ENCODE data around the gene DGKB. TPM values are rescaled to one million over a fixed set of nuclear protein-coding genes. Genes with fewer than 3 reads are reported as not detected.

Gene DGKB
- total RNA-seq, 1 donor from 2014 or later: 5.5 TPM

DNA sequence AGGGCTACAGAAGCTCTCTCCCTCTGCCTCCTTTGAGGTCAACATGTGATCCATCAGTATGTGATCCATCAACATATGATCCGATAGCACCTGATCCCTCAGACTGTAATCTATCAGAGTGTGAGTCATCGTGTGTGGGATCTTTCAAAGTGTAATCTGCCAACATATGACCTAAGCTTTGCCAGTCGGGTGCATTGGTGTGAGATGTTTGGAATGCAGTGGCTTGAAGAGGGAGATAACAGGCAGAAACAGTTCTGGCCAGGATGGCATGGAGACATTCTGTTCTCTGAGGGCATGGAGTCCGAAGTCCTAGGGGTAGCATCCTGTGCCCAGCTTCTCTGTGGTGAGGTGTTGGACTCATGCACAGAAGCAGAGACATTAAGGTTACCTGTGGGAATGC is 695.4 kb downstream of the DGKB start:
- H3K27ac Mint-ChIP-seq: no peak overlapping the region
- no peak overlapping the region for H3K4me3 Mint-ChIP-seq
- no peak overlapping the region for H2AFZ ChIP-seq (replicated peaks)

DNA sequence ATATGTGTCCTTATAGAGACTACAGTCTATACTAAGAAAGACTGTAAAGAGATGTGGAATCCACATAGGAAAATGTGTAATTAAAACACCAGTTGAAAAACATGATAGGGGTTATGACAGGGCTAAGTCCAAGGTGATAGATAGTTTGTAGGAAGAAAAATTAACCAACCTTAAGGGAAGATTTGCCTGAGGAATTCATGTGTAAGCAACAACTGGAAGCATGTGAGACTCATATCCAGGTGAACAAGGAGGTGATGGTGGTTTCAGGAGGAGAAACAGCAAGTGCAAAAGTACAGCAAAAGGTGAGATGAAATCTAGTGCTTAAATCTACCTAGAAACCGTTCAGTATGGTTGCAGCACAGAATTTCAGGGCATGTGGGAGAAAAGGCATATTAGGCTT is 696.4 kb downstream of the DGKB start:
- H3K4me1 ChIP-seq: peaks cover 6% of the 10 kb centered on the region
- H3K36me3 Mint-ChIP-seq: no peaks in the 10 kb centered on the region
- no peaks in the 10 kb centered on the region for H3F3A ChIP-seq (ENCODE audit: low read depth)
- H3K9ac ChIP-seq: no peak overlapping the region
- H3K27me3 Mint-ChIP-seq (ENCODE audit: insufficient read depth, low read depth): no peaks in the 10 kb centered on the region
- no peak overlapping the region for H3K27ac Mint-ChIP-seq
- no peaks in the 10 kb centered on the region for H3K27me3 ChIP-seq
- H2AFZ ChIP-seq (replicated peaks): no peak overlapping the region
- no peak overlapping the region for H3K4me2 ChIP-seq
- H4K20me1 ChIP-seq (ENCODE audit: low read depth): no peaks in the 10 kb centered on the region
- no peak for DNase-seq (ENCODE audit: low spot score)
- no peaks in the 10 kb centered on the region for H3K9me3 ChIP-seq (ENCODE audit: low read depth)
- no peak overlapping the region for H3K4me3 ChIP-seq
- H3K4me1 Mint-ChIP-seq: no peaks in the 10 kb centered on the region
- no peak for TF ChIP-seq EZH2phosphoT487 (IDR thresholded peaks at IDR 0.05)
- TF ChIP-seq, protein P1, sequence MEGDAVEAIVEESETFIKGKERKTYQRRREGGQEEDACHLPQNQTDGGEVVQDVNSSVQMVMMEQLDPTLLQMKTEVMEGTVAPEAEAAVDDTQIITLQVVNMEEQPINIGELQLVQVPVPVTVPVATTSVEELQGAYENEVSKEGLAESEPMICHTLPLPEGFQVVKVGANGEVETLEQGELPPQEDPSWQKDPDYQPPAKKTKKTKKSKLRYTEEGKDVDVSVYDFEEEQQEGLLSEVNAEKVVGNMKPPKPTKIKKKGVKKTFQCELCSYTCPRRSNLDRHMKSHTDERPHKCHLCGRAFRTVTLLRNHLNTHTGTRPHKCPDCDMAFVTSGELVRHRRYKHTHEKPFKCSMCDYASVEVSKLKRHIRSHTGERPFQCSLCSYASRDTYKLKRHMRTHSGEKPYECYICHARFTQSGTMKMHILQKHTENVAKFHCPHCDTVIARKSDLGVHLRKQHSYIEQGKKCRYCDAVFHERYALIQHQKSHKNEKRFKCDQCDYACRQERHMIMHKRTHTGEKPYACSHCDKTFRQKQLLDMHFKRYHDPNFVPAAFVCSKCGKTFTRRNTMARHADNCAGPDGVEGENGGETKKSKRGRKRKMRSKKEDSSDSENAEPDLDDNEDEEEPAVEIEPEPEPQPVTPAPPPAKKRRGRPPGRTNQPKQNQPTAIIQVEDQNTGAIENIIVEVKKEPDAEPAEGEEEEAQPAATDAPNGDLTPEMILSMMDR (IDR thresholded peaks at IDR 0.05): no peak
- TF ChIP-seq EZH2 (IDR thresholded peaks at IDR 0.05): no peak
- H3K9me3 Mint-ChIP-seq: no peaks in the 10 kb centered on the region
- H3K27ac ChIP-seq: no peak overlapping the region
- no peaks in the 10 kb centered on the region for H3K36me3 ChIP-seq
- no peak overlapping the region for H3K4me3 Mint-ChIP-seq
- no peaks in the 10 kb centered on the region for H3K79me2 ChIP-seq (ENCODE audit: low read depth)

More for the DNA sequence above, 695.4 kb downstream of the DGKB start:
- Histone ChIP-seq H3K4me2 (no peak overlapping the region), H3K4me3 (no peak overlapping the region), H3F3A (ENCODE audit: low read depth) (no peaks in the 10 kb centered on the region), H3K27me3 (no peaks in the 10 kb centered on the region), H3K9me3 (ENCODE audit: low read depth) (no peaks in the 10 kb centered on the region), H3K4me1 (peaks cover 6% of the 10 kb centered on the region), H3K27ac (no peak overlapping the region), H3K36me3 (no peaks in the 10 kb centered on the region), H3K9ac (no peak overlapping the region), H4K20me1 (ENCODE audit: low read depth) (no peaks in the 10 kb centered on the region), H3K79me2 (ENCODE audit: low read depth) (no peaks in the 10 kb centered on the region)
- TF ChIP-seq, protein P1 (IDR thresholded peaks at IDR 0.05): no peak
- TF ChIP-seq EZH2phosphoT487 (IDR thresholded peaks at IDR 0.05): no peak
- no peak for TF ChIP-seq EZH2 (IDR thresholded peaks at IDR 0.05)
- Mint-ChIP-seq H3K36me3 (no peaks in the 10 kb centered on the region), H3K9me3 (no peaks in the 10 kb centered on the region), H3K27me3 (ENCODE audit: insufficient read depth, low read depth) (no peaks in the 10 kb centered on the region), H3K4me1 (no peaks in the 10 kb centered on the region)
- no peak for DNase-seq (ENCODE audit: low spot score)

DNA sequence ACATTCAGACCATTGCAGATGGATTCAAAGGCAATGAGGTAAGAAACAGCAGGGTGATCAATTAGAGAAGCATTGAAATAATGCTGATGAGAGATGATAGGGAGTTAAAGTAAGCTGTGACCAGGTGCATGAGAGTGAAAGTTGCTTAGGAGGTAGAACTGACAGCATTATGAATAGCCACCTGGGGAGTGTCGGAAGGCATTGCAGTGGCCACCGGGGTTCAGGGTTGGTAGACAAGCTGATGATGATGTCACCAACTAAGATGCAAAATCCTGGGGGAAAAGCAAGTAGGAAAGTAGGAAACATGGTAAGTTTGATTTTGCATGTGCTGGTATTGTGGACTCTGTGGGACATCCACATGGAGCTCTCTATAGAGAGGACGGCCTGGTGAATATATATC is 701.2 kb downstream of the DGKB start:
- Mint-ChIP-seq H3K27ac (no peak overlapping the region), H3K27me3 (ENCODE audit: insufficient read depth, low read depth) (no peaks in the 10 kb centered on the region), H3K4me1 (peaks cover 2% of the 10 kb centered on the region), H3K9me3 (peaks cover 2% of the 10 kb centered on the region), H3K36me3 (peaks cover 1% of the 10 kb centered on the region), H3K4me3 (no peak overlapping the region)
- no peaks in the 10 kb centered on the region for H4K20me1 ChIP-seq (ENCODE audit: low read depth)
- no peaks in the 10 kb centered on the region for H3K36me3 ChIP-seq
- H3K4me1 ChIP-seq: no peaks in the 10 kb centered on the region
- H3K4me2 ChIP-seq: no peak overlapping the region
- H3K9me3 ChIP-seq (ENCODE audit: low read depth): peaks cover 4% of the 10 kb centered on the region
- H3F3A ChIP-seq (ENCODE audit: low read depth): no peaks in the 10 kb centered on the region
- no peak overlapping the region for H3K4me3 ChIP-seq
- H2AFZ ChIP-seq (replicated peaks): no peak overlapping the region
- H3K27ac ChIP-seq: no peak overlapping the region
- H3K9ac ChIP-seq: no peak overlapping the region
- TF ChIP-seq EZH2 (IDR thresholded peaks at IDR 0.05): no peak
- no peak for TF ChIP-seq EZH2phosphoT487 (IDR thresholded peaks at IDR 0.05)
- TF ChIP-seq, protein P1 (IDR thresholded peaks at IDR 0.05): no peak
- no peaks in the 10 kb centered on the region for H3K27me3 ChIP-seq
- DNase-seq (ENCODE audit: low spot score): no peak
- H3K79me2 ChIP-seq (ENCODE audit: low read depth): no peaks in the 10 kb centered on the region
